Psoas muscle (tissue), 8 donors: ENCODE data around the gene SIM1. TPM values are rescaled to one million over a fixed set of nuclear protein-coding genes. Genes with fewer than 3 reads are reported as not detected.

Experiments used
- ATAC-seq, 4 donors: fragments of 200-7000 bp; cut with Tn5 transposase; one replicate each; pipeline ENCODE4 v1.9.1; 2020; ENCODE audit warnings: moderate library complexity in 3 of 4, mild to moderate bottlenecking in 2 of 4
- DNase-seq, 2 donors: peaks; one replicate each; pipeline ENCODE4 v3.0.0-alpha.2; 2020
- H3K27ac ChIP-seq: fragments of 200-600 bp; one replicate; pipeline ENCODE4 v1.8.0; 2022
- H3K27me3 ChIP-seq, 3 donors: fragments of 200-600 bp in 1 of 3; one replicate each; pipeline versions ENCODE4 v1.6.1 to v1.8.0; 2013 to 2022; ENCODE audit warnings: low read length in 2 of 3, mild to moderate bottlenecking in 2 of 3, moderate library complexity in 1 of 3; ENCODE audit not compliant: insufficient read depth in 3 of 3
- H3K36me3 ChIP-seq, 2 donors: fragments of 200-600 bp in 1 of 2; one replicate each; pipeline versions ENCODE4 v1.6.1 to v1.8.0; 2013 to 2022; ENCODE audit warnings: low read depth in 1 of 2, mild to moderate bottlenecking in 1 of 2, moderate library complexity in 1 of 2; ENCODE audit not compliant: insufficient read depth in 1 of 2
- H3K4me1 ChIP-seq: fragments of 200-600 bp; one replicate; pipeline ENCODE4 v1.8.0; 2022
- H3K4me3 ChIP-seq: fragments of 200-600 bp; one replicate; pipeline ENCODE4 v1.8.0; 2022; ENCODE audit warnings: mild to moderate bottlenecking
- H3K9me3 ChIP-seq: fragments of 200-600 bp; one replicate; pipeline ENCODE4 v1.8.0; 2022
- WGBS, 3 donors: extraction: QIAGEN DNeasy Blood & Tissue Kit; methylation state at CpG; one replicate each; pipeline versions ENCODE4 v1.1.6 to v1.1.7; 2013; 5-methylcytosine and 5-hydroxymethylcytosine counted together
- intact Hi-C, 2 donors: fragments of 100-400 bp; cut with DNase I; formaldehyde crosslinking; loops; one replicate each; pipeline versions ENCODE4 v1.11.0 to v1.14.2; 2022
- polyA plus RNA-seq, 3 donors: library from polyadenylated mRNA; stranded (reverse); fragments of 200-250 nt; gene quantifications; one replicate each; pipeline ENCODE4 v1.2.3, GENCODE V29; 2013
- total RNA-seq, 4 donors: library from RNA; stranded (reverse); fragmentation: NEBNext Ultra II Directional in 2 of 4; extraction: Animal tissue kit (Norgen Biotek cat#: 25700) in 2 of 4; gene quantifications; one replicate each; pipeline versions ENCODE4 v1.2.1 to v1.2.4, GENCODE V29; 2021 to 2023
- TF ChIP-seq, protein P1 (sequence below): fragments of 200-600 bp; IDR thresholded peaks from one replicate; pipeline ENCODE4 v1.8.0; 2022; ENCODE audit warnings: antibody characterized with exemption
- donor health status: healthy with polysubstance abuse.
- donor health status: DM: no; HTN: no; CAD: no; lungs with moderate emphysema.
- donor health status: Bipolar disorder and iron deficiency.
- donor health status: healthy.
- donor health status: DM: yes; HTN: yes; CAD: no.
- donor health status: DM: no; HTN: no; CAD: no.
- donor health status: DM: no; HTN: no; CAD: no.
- donor health status: DM: yes; HTN: yes; CAD: no.

Gene SIM1
- total and polyA plus RNA-seq, 7 donors = 0.60 to 14.4 (median 4.7) TPM

- peak in 1 of 4 donors; percentile 67 for ATAC-seq
- Histone ChIP-seq H3K36me3 (no peaks in the 10 kb centered on the region), H3K9me3 (no peaks in the 10 kb centered on the region), H3K4me1 (peaks cover 6% of the 10 kb centered on the region), H3K27me3 (no peaks in the 10 kb centered on the region), H3K27ac (no peak overlapping the region), H3K4me3 (no peak overlapping the region)
- DNase-seq = no peak
- intact Hi-C loops = no loop called here
- TF ChIP-seq, protein P1, sequence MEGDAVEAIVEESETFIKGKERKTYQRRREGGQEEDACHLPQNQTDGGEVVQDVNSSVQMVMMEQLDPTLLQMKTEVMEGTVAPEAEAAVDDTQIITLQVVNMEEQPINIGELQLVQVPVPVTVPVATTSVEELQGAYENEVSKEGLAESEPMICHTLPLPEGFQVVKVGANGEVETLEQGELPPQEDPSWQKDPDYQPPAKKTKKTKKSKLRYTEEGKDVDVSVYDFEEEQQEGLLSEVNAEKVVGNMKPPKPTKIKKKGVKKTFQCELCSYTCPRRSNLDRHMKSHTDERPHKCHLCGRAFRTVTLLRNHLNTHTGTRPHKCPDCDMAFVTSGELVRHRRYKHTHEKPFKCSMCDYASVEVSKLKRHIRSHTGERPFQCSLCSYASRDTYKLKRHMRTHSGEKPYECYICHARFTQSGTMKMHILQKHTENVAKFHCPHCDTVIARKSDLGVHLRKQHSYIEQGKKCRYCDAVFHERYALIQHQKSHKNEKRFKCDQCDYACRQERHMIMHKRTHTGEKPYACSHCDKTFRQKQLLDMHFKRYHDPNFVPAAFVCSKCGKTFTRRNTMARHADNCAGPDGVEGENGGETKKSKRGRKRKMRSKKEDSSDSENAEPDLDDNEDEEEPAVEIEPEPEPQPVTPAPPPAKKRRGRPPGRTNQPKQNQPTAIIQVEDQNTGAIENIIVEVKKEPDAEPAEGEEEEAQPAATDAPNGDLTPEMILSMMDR = no peak
- 40 to 53% (median 51%) methylated on average over 8 of the region's 8 CpGs for WGBS, 3 donors
Observed at GRCh38 chr6:100353276-100354015, 111.3 kb downstream of the SIM1 start.

- no peaks in the 10 kb centered on the region for H3K9me3 ChIP-seq
- ATAC-seq (no peak), DNase-seq (no peak)
- no peaks in the 10 kb centered on the region for H3K27me3 ChIP-seq
- no peaks in the 10 kb centered on the region for H3K36me3 ChIP-seq
- no peak overlapping the region for H3K4me3 ChIP-seq
- TF ChIP-seq, protein P1 = no peak
- intact Hi-C loops = no loop called here
- H3K27ac ChIP-seq = no peak overlapping the region
- peaks cover 14% of the 10 kb centered on the region for H3K4me1 ChIP-seq
Observed at GRCh38 chr6:100350139-100350538, 114.6 kb downstream of the SIM1 start.

- TF ChIP-seq, protein P1 = no peak
- ATAC-seq = no peak
- Histone ChIP-seq H3K27me3 (no peaks in the 10 kb centered on the region), H3K4me3 (no peak overlapping the region), H3K4me1 (peaks cover 18% of the 10 kb centered on the region), H3K36me3 (no peaks in the 10 kb centered on the region), H3K9me3 (no peaks in the 10 kb centered on the region), H3K27ac (no peak overlapping the region)
- WGBS, 3 donors = 95 to 97% (median 96%) methylated on average over 3 of the region's 3 CpGs
- no peak for DNase-seq
- intact Hi-C loops = no loop called here
Observed at GRCh38 chr6:100349366-100349765, 115.4 kb downstream of the SIM1 start.

DNA sequence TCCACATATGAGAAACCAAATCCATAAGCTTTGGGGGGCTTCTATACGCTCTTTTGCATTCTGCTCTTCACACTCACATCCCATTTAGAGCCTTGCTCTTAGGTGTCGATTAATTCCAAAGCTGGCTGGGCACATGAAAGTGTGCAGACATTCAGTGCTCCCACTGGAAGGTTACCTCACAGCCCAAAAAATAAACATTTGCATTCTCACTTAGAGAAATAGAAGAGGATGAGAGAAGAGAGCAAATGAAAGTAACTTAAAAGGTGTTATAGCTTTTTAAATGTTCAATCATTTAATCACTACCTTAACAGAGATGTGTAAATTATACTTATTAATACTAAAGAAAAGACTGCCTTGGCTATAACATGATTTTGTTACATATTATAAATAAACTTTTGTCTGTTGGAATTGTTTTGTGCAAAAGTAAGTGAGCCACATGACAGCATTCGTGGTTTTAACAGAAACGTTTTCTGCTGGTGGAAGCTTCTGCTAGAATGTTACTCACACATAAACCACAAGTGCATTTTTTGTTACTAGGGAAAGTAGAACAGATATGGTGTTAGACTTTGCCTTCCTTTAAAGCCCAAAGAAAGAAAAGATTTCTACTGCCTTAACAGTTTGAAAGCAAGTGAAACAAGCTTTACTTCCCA, 116.7 kb downstream of the SIM1 start:
- TF ChIP-seq, protein P1 = no peak
- intact Hi-C loops = no loop called here
- Histone ChIP-seq H3K36me3 (no peaks in the 10 kb centered on the region), H3K27ac (no peak overlapping the region), H3K9me3 (no peaks in the 10 kb centered on the region), H3K4me1 (peaks cover 18% of the 10 kb centered on the region), H3K4me3 (no peak overlapping the region), H3K27me3 (no peaks in the 10 kb centered on the region)
- WGBS, 3 donors = 78 to 89% (median 79%) methylated on average over 4 of the region's 4 CpGs
- ATAC-seq = no peak
- DNase-seq = no peak
